ENCODE results near the gene PARD3.
"Not testable (repeated sequence)": the region's sequence is repeated elsewhere in the genome, so short reads cannot be mapped to it uniquely, and the experiment has no call there.

The PARD3 gene

GRCh38 chr10:34677591-34677990 lies 137.5 kb downstream of the PARD3 start:
- no peak for DNase-seq

- DNase-seq, result no peak
These were observed 138.0 kb downstream of the PARD3 start for GRCh38 chr10:34677132-34677531.

GRCh38 chr10:34674176-34674575 lies 140.9 kb downstream of the PARD3 start:
- DNase-seq, result no peak

DNA sequence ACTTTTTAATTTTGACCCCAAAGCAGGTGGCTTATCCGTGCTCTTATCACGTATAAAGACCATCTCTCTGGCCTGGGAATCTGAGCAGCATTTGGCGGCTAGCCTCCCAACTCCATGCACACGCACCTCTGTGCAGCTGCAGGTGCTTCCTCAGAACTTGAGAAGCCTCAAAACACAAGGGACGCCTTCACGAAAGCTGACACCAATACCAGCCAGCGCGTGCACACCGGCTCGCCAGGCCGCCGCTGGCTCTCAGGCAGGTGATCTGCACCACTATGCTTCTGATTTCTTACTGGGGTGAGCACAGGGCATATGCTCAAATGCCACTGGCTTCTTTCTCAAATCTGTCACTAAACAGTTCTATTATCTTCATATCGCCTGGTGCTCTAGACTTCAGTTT lies 145.0 kb downstream of the PARD3 start:
- DNase-seq, result no peak

DNA sequence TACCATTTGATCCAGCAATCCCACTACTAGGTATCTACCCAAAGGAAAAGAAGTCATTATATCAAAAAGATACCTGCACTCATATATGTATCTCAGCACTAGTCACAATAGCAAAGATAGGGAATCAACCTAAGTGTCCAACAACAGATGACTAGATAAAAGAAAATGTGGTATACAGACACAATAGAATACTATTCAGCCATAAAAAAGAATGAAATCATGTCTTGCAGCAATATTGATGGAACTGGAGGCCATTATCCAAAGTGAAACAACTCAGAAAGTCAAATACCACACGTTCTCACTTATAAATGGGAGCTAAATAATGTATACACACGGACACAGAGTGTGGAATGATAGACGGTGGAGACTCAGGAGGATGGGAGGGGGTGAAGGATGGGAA lies 146.0 kb downstream of the PARD3 start:
- no peak for DNase-seq

GRCh38 chr10:34667177-34667576 lies 147.9 kb downstream of the PARD3 start:
- DNase-seq, result no peak

DNA sequence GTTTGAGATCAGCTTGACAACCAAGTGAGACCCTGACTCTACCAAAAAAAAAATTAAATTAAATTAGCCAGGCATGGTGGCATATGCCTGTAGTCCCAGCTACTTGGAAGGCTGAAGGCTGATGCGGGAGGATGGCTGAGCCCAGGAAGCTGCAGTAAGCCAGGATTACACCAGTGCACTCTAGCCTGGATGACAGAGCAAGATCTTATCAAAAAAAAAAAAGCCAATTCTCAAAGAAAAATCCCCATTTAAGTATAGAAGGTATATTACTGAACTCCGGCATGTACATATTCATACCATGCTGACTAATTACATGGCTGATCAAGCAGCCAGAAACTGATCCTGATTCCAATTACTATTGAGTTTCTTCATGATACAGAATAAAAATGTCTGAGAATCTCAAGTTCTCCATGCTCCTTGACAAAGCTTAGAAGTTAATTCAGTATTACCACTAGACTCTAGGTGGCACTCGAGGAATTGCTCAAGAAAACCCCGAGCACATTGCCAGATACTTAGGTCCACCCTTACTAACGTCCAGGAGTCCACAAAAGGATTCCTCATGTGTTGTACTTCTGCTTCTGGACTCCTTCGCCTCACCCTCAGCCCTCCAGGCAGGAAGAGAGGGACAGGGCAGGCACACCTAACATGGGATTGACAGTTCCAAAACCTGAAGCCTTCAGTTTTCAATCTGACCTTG lies 148.9 kb downstream of the PARD3 start:
- peak; percentile 92 for DNase-seq

- DNase-seq, result no peak
These were observed 150.4 kb downstream of the PARD3 start for GRCh38 chr10:34664706-34665105.

DNA sequence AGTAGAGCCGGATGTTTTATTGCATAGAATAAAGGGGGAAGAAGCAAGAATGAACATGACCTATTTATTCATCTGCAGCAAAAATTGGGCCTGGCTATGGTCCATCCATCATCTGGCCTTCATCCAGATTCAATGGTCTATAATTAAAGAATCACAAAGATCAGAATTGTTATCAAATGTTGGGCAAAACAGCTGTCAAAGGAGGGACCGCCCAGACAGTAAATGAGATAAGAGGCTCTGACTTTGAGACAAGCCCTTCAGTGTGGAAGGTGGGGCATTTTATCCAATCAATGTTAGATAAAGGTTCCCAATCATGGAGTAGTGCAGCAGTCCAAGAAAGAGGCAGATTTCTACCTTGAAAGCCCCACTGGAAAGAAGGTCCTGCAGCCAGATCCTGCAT lies 153.5 kb downstream of the PARD3 start:
- DNase-seq, result no peak

GRCh38 chr10:34658934-34659333 lies 156.2 kb downstream of the PARD3 start:
- DNase-seq, result no peak

GRCh38 chr10:34656661-34657060 lies 158.4 kb downstream of the PARD3 start:
- no peak for DNase-seq

DNA sequence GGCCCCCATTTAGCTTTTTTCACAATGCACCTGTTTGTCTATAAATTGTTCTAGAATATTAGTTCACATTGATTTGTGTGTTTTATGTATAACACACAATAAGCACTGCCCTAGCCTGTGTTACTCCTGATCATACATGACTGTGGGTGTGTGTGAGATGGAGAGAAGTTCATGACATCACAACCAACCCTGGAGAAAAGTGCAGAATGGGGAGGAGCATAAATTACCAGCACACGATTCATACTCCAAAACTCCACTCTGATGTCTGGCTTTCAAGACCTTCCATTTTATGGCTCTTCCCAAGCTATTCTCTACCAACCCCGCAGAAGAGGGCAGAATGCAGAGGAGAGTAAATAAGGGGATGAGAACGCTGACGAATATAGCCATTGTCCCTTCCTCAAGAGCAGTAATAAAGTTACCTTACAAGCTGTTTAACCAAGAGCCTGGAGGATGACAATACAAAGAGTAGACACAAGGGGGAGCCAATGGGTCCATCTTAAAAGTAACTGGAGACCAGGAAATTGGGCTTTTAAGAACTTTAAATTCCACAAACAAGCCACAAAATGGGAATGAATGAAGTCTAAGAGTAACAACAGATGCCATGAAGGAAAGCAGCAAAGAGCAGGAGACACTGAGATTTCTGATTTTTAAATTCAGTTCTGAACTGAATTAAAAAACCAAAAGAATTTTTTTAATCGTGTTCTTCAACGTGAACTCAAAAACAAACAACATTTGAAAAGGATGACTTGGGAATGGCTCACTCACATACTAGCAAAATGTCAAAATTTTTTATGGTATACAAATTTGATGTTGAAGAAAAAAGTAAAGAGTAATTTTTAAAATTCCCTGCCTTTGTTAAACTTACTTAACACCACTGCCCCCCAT lies 159.6 kb downstream of the PARD3 start:
- peak; percentile 55 for DNase-seq

DNA sequence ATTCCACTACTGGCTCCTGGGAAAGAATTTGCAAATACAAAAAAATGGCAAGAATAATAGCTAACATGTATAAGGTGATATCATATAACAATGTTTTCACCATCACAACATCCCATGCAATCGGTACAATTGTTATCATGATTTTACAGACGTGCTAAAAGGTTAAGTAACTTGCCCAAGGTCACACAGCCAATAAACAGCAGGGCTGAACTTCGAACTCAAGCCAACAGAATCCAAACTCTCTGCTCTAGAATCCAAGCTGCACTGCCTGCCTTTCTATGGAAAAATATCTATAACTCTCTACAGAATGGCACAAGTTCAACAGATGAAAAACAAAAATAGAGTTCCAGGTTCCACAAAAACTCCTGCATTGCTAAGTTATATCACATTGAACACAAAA lies 160.9 kb downstream of the PARD3 start:
- no peak for DNase-seq

GRCh38 chr10:34653530-34653929 lies 161.6 kb downstream of the PARD3 start:
- DNase-seq, result no peak

- DNase-seq, result no peak
These were observed 163.5 kb downstream of the PARD3 start for GRCh38 chr10:34651416-34652195.

DNA sequence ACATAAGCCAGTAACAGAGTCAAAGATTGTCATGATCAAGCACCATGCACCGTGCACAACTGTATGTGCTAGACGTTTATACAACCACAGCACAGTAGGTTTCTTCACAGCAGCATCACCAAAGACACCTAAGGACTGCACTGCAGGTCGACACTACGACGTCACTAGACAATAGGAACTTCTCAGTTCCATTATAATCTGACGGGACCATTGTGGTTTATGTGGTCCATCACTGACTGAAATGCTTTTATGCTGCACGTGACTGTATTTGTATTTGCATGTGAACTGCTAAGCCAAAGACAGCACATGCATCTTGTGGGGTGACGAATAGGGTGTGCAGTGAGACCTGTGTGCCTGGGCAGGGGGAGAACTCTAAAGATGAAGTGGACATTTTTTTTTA lies 164.9 kb downstream of the PARD3 start:
- no peak for DNase-seq

DNA sequence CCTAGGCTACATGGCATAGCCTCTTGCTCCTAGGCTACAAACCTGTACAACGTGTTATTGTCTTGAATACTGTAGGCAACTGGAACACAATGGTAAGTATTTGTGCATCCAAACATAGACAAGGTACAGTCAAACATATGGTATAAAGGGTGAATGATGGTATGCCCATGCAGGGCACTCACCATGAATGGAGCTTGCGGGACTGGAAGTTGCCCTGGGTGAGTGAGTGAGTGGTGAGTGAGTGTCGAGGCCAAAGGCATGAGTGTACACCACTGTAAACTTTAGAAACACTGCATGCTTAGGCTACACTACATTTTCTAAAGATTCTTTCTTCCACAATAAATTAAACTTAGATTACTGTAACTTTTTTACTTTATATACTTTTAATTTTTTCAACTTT lies 165.7 kb downstream of the PARD3 start:
- DNase-seq, result no peak

DNA sequence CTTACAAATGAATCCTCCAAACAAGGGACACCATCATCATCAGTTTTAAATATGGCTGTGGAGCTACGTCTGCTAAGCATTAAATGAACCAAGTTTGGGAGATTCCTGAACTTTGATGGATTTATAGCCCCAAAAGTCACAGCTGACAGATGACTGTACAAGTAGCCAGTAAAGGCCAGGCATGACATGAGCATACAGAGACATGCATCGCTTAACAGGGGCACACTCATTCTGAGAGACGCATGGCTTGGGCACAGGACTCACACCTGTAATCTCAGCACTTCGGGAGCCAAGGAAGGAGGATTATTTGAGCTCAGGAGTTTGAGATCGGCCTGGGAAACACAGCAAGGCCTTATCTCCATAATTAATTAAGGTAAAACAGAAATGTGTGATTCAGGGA lies 166.2 kb downstream of the PARD3 start:
- no peak for DNase-seq

DNA sequence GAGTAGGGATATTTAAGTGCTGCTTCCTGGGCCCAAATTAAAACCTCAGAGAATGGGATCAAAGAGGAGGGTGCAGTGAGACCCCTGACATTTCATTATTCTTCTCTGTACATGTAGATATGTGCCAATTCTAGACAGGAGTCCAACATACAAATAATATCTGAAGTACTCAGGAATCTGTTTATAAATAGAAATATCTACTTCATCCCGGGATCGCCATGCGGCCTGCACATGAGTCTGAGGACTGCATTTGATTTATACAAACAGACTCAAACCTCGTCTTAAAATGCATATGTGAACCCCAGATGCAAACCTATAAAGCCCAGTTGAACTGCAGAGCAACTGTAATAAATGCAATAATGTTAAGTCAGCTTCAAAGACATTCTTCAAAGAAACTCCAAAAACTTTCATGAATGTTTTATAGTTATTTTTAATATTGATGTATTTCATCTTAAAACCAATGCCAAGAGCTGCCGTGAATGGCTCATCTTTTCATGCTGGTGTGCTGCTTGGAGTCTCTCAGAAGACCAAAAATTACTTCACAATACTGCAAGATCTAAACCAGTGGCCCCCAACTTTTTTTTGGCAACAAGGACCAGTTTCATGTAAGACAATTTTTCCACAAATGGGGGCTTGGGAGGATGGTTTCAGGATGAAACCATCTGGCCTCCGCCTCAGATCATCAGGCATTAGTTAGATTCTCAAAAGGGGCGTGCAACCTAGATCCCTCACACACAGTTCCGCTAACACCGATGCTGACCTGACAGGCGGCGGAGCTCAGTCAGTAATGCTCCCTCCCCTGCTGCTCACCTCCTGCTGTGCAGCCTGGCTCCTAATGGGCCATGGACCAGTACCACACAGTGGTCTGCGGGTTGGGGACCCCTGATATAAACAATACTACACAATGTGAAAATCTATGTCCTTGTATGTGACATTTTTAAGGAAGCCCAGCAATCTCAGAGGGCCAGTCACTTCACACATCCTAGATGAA lies 166.9 kb downstream of the PARD3 start:
- no peak for DNase-seq

DNA sequence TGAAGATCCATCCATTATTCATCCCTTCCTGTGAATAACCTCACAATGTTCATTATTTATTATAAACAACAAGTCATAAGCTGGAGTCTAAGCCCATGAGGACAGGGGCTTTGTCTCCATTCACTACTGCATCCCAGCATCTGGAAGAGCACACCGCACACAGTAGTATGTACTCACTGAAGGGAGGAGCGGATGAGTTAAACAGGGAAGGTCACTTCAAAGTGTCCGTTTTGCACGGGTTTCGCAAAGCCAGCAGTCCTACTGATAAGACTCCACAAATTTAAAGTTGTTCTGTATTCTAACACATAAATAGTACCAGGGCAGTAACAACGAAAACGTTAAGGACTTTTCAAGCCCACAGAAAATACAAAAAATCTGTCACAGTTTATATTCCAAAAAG lies 167.9 kb downstream of the PARD3 start:
- no peak for DNase-seq

- DNase-seq, result no peak
These were observed 168.8 kb downstream of the PARD3 start for GRCh38 chr10:34646331-34646730.

DNA sequence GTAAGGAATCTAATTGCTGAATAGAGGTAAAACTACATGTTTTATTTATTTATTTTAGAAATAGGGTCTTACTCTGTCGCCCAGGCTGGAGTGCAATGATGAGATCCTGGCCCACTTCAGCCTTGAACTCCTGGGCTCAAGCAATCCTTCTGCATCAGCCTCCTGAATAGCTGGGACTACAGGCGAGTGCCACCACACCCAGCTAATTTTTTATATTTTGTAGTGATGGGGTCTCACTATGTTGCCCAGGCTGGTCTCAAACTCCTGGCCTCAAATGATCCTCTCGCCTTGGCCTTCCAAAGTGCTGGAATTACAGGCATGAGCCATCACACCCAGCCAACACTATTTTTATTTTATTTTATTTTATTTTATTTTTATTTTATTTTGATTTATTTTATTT lies 170.3 kb downstream of the PARD3 start:
- not testable (repeated sequence) for DNase-seq
